Pancreas (tissue), 10 donors: ENCODE measurements around the gene COL15A1. TPM values are rescaled to one million over a fixed set of nuclear protein-coding genes. Genes with fewer than 3 reads are reported as not detected.
"Not testable (repeated sequence)": the region's sequence is repeated elsewhere in the genome, so short reads cannot be mapped to it uniquely, and the experiment has no call there.

Source experiments
- ATAC-seq, 4 donors: fragments of 200-7000 bp; cut with Tn5 transposase; one replicate each; pipeline versions ENCODE4 v1.8.0 to v1.9.1; 2020; ENCODE audit warnings: mild to moderate bottlenecking in 4 of 4, moderate library complexity in 4 of 4
- DNase-seq, 6 donors: peaks; one replicate each; pipeline ENCODE4 v3.0.0-alpha.2; 2020
- FAIRE-seq: peaks from 2 replicates; lab custom pipeline; 2012; peaks lifted over from hg19 to GRCh38; lab: Jason Lieb, UNC
- H3K27ac ChIP-seq, 4 donors: fragments of 200-600 bp; sonication (generic); 1 replicate in 3 of 4; 2 replicates in 1 of 4; pipeline versions ENCODE4 v1.5.0 to v1.8.0; 2020
- H3K27me3 ChIP-seq, 4 donors: fragments of 200-600 bp; one replicate each; pipeline ENCODE4 v1.8.0; 2021
- H3K36me3 ChIP-seq, 3 donors: fragments of 200-600 bp; sonication (generic) in 1 of 3; one replicate each; pipeline versions ENCODE4 v1.5.0 to v1.8.0; 2020 to 2021
- H3K4me1 ChIP-seq, 3 donors: fragments of 200-600 bp; one replicate each; pipeline ENCODE4 v1.8.0; 2021
- H3K4me3 ChIP-seq, 4 donors: fragments of 200-600 bp; sonication (generic) in 2 of 4; one replicate each; pipeline versions ENCODE4 v1.5.0 to v1.8.0; 2020 to 2021
- H3K9me3 ChIP-seq, 4 donors: fragments of 200-600 bp; one replicate each; pipeline ENCODE4 v1.8.0; 2021
- CTCF ChIP-seq, 4 donors: fragments of 200-600 bp; sonication (generic) in 3 of 4; IDR thresholded peaks; one replicate each; pipeline versions ENCODE4 v1.5.0 to v1.8.0; 2021; ENCODE audit warnings: antibody characterized with exemption in 4 of 4
- WGBS, 2 donors: extraction: QIAGEN DNeasy Blood & Tissue Kit; methylation state at CpG; one replicate each; pipeline ENCODE4 v1.1.7; 2013; 5-methylcytosine and 5-hydroxymethylcytosine counted together
- intact Hi-C, 3 donors: fragments of 100-400 bp; cut with DNase I; formaldehyde crosslinking; loops; one replicate each; pipeline versions ENCODE4 v1.11.1 to v1.14.2; 2022
- polyA plus RNA-seq, 2 donors: library from polyadenylated mRNA; stranded (reverse); fragments of 200-250 nt; gene quantifications; one replicate each; pipeline ENCODE4 v1.2.3, GENCODE V29; 2013
- total RNA-seq, 6 donors: library from RNA; stranded (reverse); fragmentation: NEBNext Ultra II Directional in 4 of 6; extraction: Animal tissue kit (Norgen Biotek cat#: 25700) in 4 of 6; gene quantifications; one replicate each; pipeline versions ENCODE4 v1.2.1 to v1.2.4, GENCODE V29; 2021 to 2023
- donor health status: healthy with polysubstance abuse.
- donor health status: DM: no; HTN: no; CAD: no; lungs with moderate emphysema.
- donor health status: DM: no; HTN: no; CAD: no.
- donor health status: control.
- donor health status: control.
- donor health status: Bipolar disorder and iron deficiency.
- donor health status: DM: yes; HTN: yes; CAD: no.
- donor health status: DM: no; HTN: no; CAD: no.
- donor health status: DM: no; HTN: no; CAD: no.
- donor health status: DM: yes; HTN: yes; CAD: no.

Gene COL15A1
- total and polyA plus RNA-seq, 8 donors: 6.7 to 43.4 (median 10.4) TPM

DNA sequence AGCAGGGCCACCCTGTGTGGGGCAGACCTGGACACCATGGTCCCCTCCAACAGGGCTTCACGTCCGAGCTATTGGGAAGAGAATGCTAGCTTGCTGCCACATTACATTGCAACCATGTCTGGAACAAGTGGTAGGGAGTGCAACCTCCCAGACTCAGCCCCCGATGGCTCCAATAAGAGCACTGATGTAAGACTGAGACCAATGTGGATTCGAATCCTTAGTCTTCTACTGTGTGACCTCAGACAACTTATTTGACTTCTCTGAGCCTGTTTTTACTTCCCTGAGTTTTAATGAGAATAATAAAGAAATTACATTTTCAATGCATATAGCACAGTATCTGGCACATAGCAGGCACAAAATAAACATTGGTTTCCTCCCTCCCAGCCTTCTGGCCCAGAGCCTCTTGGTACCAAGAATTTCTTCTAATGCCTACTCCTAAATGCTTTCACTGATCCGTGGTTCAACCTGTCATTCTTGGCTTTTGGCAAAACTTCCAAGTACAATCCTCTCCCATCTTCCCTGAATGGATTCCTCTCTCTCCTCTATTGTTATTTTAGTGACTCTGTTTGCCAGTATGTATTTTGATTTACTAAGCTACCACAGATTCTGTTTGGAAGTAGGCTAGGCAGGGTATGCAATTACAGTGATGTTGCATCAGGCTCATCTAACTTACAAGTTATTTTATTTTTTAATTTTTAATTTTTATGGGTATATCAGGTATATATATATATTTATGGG is 34.6 kb upstream of the COL15A1 start:
- no peak for TF ChIP-seq CTCF (IDR thresholded peaks at IDR 0.05)
- Histone ChIP-seq H3K27ac (peak overlapping the region in 3 of 4 donors; percentile 47 to 54 (median 53)), H3K36me3 (no peaks in the 10 kb centered on the region), H3K4me3 (no peak overlapping the region), H3K4me1 (peaks cover 4 to 37% (median 25%) of the 10 kb centered on the region in 3 donors), H3K27me3 (no peaks in the 10 kb centered on the region), H3K9me3 (no peaks in the 10 kb centered on the region)
- 66 to 73% methylated on average over 5 of the region's 5 CpGs for WGBS, 2 donors
- ATAC-seq (no peak), FAIRE-seq (no peak), DNase-seq (no peak)
- intact Hi-C loops: no loop called here

- Histone ChIP-seq H3K4me3 (no peak overlapping the region), H3K36me3 (no peaks in the 10 kb centered on the region), H3K4me1 (peaks cover 4 to 37% (median 25%) of the 10 kb centered on the region in 3 donors), H3K9me3 (no peaks in the 10 kb centered on the region), H3K27me3 (no peaks in the 10 kb centered on the region), H3K27ac (no peak overlapping the region)
- 71 to 91% methylated on average over 1 of the region's 1 CpG for WGBS, 2 donors
- intact Hi-C loops: no loop called here
- no peak for DNase-seq
- FAIRE-seq: no peak
- no peak for TF ChIP-seq CTCF (IDR thresholded peaks at IDR 0.05)
- ATAC-seq: no peak
Measured at GRCh38 chr9:98909935-98910334, 33.8 kb upstream of the COL15A1 start.

DNA sequence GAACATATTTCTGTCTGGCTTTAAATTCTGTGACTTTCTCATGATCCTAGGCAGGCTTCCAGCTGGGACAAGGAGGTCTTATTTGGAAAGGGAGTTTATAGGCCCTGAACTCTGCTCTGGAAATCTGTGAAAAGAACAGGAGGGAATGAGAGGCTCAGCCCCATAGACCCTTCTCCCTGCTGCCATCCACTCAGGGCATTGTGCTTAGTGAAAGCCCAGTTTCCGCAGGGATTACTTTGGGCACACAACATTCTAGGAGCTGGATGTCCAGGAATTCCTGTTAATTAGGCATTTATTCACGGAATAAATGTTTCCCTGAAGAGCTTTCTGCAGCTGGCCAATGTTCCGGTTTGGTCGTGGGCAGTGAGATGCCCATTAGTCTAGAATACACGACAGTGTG is 32.7 kb upstream of the COL15A1 start:
- FAIRE-seq (no peak), DNase-seq (no peak), ATAC-seq (no peak)
- H3K4me3 ChIP-seq: no peak overlapping the region
- peak overlapping the region in 1 of 4 donors; percentile 0 for H3K27ac ChIP-seq
- WGBS, 2 donors: 70 to 73% methylated on average over 5 of the region's 5 CpGs
- no peaks in the 10 kb centered on the region for H3K36me3 ChIP-seq
- intact Hi-C loops: no loop called here
- no peaks in the 10 kb centered on the region for H3K9me3 ChIP-seq
- no peak for TF ChIP-seq CTCF (IDR thresholded peaks at IDR 0.05)
- no peaks in the 10 kb centered on the region for H3K27me3 ChIP-seq
- peaks cover 4 to 38% (median 27%) of the 10 kb centered on the region in 3 donors for H3K4me1 ChIP-seq

GRCh38 chr9:98911738-98912137 is 32.0 kb upstream of the COL15A1 start:
- DNase-seq, FAIRE-seq: not testable (repeated sequence)

GRCh38 chr9:98912450-98912849 is 31.3 kb upstream of the COL15A1 start:
- 83 to 87% methylated on average over 2 of the region's 2 CpGs for WGBS, 2 donors
- intact Hi-C loops: no loop called here

More at GRCh38 chr9:98911738-98912137, 32.0 kb upstream of the COL15A1 start:
- H3K27me3 ChIP-seq, H3K27ac ChIP-seq, H3K36me3 ChIP-seq, ATAC-seq, intact Hi-C loops, H3K4me3 ChIP-seq, H3K9me3 ChIP-seq: not testable (repeated sequence)
- 89 to 93% methylated on average over 6 of the region's 6 CpGs for WGBS, 2 donors
- peaks cover 8 to 38% (median 34%) of the 10 kb centered on the region in 3 donors for H3K4me1 ChIP-seq

More at GRCh38 chr9:98912450-98912849, 31.3 kb upstream of the COL15A1 start:
- FAIRE-seq: no peak
- Histone ChIP-seq H3K27ac (no peak overlapping the region), H3K4me3 (no peak overlapping the region), H3K36me3 (no peaks in the 10 kb centered on the region), H3K27me3 (no peaks in the 10 kb centered on the region), H3K4me1 (peaks cover 14 to 41% (median 39%) of the 10 kb centered on the region in 3 donors), H3K9me3 (no peaks in the 10 kb centered on the region)
- no peak for TF ChIP-seq CTCF (IDR thresholded peaks at IDR 0.05)
- no peak for ATAC-seq
- no peak for DNase-seq
